ENCODE measurements around the gene BMPR1B.

GRCh38 chr4:94931626-94932025 is 173.9 kb downstream of the BMPR1B start:
- TF ChIP-seq ZNF704 (tag by site-specific recombination; IDR thresholded peaks at IDR 0.05) (no peak), SP2 (tag by site-specific recombination; IDR thresholded peaks at IDR 0.05) (no peak), ZNF670 (tag by site-specific recombination; IDR thresholded peaks at IDR 0.05; ENCODE audit: low read depth) (no peak), ZNF274 (IDR thresholded peaks at IDR 0.05; ENCODE audit: low read length) (no peak), ZNF274 (tag by site-specific recombination; IDR thresholded peaks at IDR 0.05; ENCODE audit: borderline replicate concordance) (no peak), SP7 (tag by site-specific recombination; IDR thresholded peaks at IDR 0.05) (no peak), ZSCAN18 (tag by site-specific recombination; IDR thresholded peaks at IDR 0.05) (no peak), ZNF362 (tag by site-specific recombination; IDR thresholded peaks at IDR 0.05) (no peak), ATF2 (tag by site-specific recombination; IDR thresholded peaks at IDR 0.05; ENCODE audit: low read depth) (no peak), RBAK (tag by site-specific recombination; IDR thresholded peaks at IDR 0.05) (no peak)

All from HEK293 (cell line).